Esophagus (tissue), 2 donors: ENCODE measurements around the gene ZIC5. TPM values are rescaled to one million over a fixed set of nuclear protein-coding genes. Genes with fewer than 3 reads are reported as not detected.
"Not testable (repeated sequence)": the region's sequence is repeated elsewhere in the genome, so short reads cannot be mapped to it uniquely, and the experiment has no call there.

Experiments used
- H3K27ac ChIP-seq, 2 donors: one replicate each; pipeline ENCODE4 v1.5.1; 2013; ENCODE audit warnings: low read depth in 2 of 2, mild to moderate bottlenecking in 2 of 2, inconsistent platforms in 1 of 2, low read length in 1 of 2, moderate library complexity in 1 of 2
- H3K27me3 ChIP-seq, 2 donors: one replicate each; pipeline ENCODE4 v1.6.1; 2013; ENCODE audit warnings: low read length in 2 of 2, control low read depth in 1 of 2, mild to moderate bottlenecking in 1 of 2; ENCODE audit not compliant: insufficient read depth in 2 of 2, control insufficient read depth in 1 of 2
- H3K36me3 ChIP-seq, 2 donors: one replicate each; pipeline ENCODE4 v1.6.1; 2013; ENCODE audit warnings: low read length in 1 of 2; ENCODE audit not compliant: control insufficient read depth in 2 of 2, insufficient read depth in 2 of 2
- H3K4me1 ChIP-seq, 2 donors: one replicate each; pipeline ENCODE4 v1.6.1; 2013; ENCODE audit warnings: low read length in 1 of 2; ENCODE audit not compliant: control insufficient read depth in 2 of 2, insufficient read depth in 2 of 2
- H3K4me3 ChIP-seq, 2 donors: one replicate each; pipeline ENCODE4 v1.5.1; 2013; ENCODE audit warnings: low read length in 2 of 2, mild to moderate bottlenecking in 2 of 2, low read depth in 1 of 2, moderate library complexity in 1 of 2
- H3K9me3 ChIP-seq, 2 donors: one replicate each; pipeline ENCODE4 v1.6.1; 2013; ENCODE audit warnings: mild to moderate bottlenecking in 2 of 2, low read depth in 1 of 2, low read length in 1 of 2, moderate library complexity in 1 of 2; ENCODE audit not compliant: control insufficient read depth in 2 of 2, insufficient read depth in 1 of 2
- whole genome bisulfite sequencing, 2 donors: extraction: QIAGEN DNeasy Blood & Tissue Kit; methylation state at CpG; one replicate each; pipeline ENCODE4 v1.1.7; 2013; 5-methylcytosine and 5-hydroxymethylcytosine counted together
- polyA plus RNA-seq, 2 donors: library from polyadenylated mRNA; stranded (reverse); fragments of 200-250 nt; gene quantifications; one replicate each; pipeline ENCODE4 v1.2.3, GENCODE V29; 2013
- donor health status: healthy with polysubstance abuse.
- donor health status: Bipolar disorder and iron deficiency.

ZIC5 gene
- polyA plus RNA-seq, 2 donors = not detected

DNA sequence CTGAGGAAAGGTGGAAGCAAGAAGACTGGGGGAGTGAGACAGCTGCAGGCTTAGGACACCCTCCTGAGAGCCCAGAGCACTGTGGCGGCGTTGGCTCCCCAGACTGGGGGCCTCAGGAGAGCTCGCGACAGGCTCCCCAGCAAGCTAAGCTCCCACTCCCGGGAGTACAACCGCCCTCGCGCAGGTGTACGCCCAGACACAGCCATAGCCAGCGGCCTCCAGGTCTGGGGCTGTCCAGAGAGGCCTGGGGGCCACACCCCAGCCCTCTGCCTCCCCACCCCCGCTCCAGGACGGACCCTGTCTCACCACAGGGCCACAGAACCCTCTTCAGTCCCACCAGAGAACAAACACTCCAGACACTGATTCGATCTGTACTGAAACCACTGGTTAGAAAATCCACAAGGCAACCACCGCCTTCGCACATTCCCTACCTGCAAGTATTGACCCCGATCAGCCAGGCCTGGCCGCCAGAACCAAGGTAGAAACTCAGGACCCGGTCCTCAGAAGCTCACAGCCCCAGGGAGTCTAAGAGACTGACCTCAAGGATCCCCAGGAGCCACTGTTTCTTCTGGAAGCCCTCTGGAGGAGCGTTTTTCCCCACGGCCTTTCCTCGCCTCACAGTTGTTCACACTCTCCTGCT lies 16.3 kb downstream of the ZIC5 start:
- H3K4me3 ChIP-seq = no peak overlapping the region

DNA sequence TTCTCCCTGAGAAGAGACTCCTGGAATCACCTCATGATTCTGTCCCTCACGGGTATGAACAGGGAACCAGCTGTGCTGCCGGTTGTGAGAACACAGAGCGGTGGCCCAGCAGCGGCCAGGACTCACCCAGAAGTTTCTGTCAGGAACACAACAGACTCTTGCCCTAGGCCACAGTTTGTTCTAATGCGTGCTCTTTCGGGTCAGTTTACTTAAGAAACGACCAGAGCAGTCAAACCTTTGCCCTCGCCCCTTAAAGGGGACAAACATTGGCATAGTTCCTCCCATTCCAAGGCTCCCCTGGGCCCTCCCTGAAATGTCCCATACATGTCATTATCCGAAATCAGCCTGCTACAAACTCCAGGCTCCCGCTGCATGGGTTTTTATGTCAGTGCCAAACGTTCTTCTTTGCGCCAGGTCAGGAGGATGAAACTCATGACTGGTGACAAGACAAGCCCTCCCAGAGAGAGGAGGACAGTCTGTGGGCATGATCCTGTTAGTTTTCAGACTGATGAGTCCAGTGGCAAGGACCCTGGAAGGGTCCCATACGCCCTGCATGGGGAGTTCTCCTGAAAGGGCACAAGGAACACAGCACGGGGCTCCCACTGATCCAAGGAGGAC lies 18.3 kb downstream of the ZIC5 start:
- peaks cover 5 to 28% of the 10 kb centered on the region in 2 donors for H3K27me3 ChIP-seq
- H3K27ac ChIP-seq = no peak overlapping the region
- no peaks in the 10 kb centered on the region for H3K36me3 ChIP-seq
- H3K9me3 ChIP-seq = no peaks in the 10 kb centered on the region
- H3K4me1 ChIP-seq = peaks cover 12 to 15% of the 10 kb centered on the region in 2 donors
- 63 to 67% methylated on average over 14 of the region's 14 CpGs for WGBS, 2 donors
- no peak overlapping the region for H3K4me3 ChIP-seq

More for the DNA sequence above, 16.3 kb downstream of the ZIC5 start:
- H3K27me3 ChIP-seq = peaks cover 0 to 36% of the 10 kb centered on the region in 2 donors
- H3K36me3 ChIP-seq = no peaks in the 10 kb centered on the region
- peaks cover 15 to 18% of the 10 kb centered on the region in 2 donors for H3K4me1 ChIP-seq
- no peak overlapping the region for H3K27ac ChIP-seq
- peaks cover 0 to 5% of the 10 kb centered on the region in 2 donors for H3K9me3 ChIP-seq
- WGBS, 2 donors = 45 to 58% methylated on average over 17 to 21 of the region's 21 CpGs

DNA sequence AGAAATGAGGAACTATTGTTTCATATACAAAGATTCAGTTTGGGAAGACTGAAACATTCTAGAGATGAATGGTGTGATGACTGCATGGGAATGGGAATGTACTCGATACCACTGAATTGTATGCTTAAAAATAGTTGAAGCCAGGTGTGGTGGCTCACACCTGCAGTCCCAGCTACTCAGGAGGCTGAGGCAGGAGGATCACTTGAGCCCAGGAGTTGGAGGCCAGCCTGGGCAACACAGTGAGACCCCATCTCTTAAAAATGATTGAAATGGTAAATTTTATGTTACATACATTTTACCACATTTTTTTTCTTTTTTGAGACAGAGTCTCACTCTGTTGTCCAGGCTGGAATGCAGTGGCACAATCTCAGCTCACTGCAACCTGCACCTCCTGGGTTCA lies 19.9 kb downstream of the ZIC5 start:
- not testable (repeated sequence) for H3K4me1 ChIP-seq, H3K9me3 ChIP-seq, H3K36me3 ChIP-seq, H3K4me3 ChIP-seq, H3K27ac ChIP-seq
- 86 to 96% methylated on average over 1 of the region's 1 CpG for WGBS, 2 donors
- H3K27me3 ChIP-seq = peaks cover 5 to 15% of the 10 kb centered on the region in 2 donors

- H3K4me3 ChIP-seq = no peak overlapping the region
- H3K9me3 ChIP-seq = peaks cover 0 to 2% of the 10 kb centered on the region in 2 donors
- peaks cover 5 to 6% of the 10 kb centered on the region in 2 donors for H3K27me3 ChIP-seq
- H3K4me1 ChIP-seq = no peaks in the 10 kb centered on the region
- no peak overlapping the region for H3K27ac ChIP-seq
- no peaks in the 10 kb centered on the region for H3K36me3 ChIP-seq
- 64 to 72% methylated on average over 8 of the region's 8 CpGs for WGBS, 2 donors
Measured at GRCh38 chr13:99949679-99950413, 21.7 kb downstream of the ZIC5 start.

DNA sequence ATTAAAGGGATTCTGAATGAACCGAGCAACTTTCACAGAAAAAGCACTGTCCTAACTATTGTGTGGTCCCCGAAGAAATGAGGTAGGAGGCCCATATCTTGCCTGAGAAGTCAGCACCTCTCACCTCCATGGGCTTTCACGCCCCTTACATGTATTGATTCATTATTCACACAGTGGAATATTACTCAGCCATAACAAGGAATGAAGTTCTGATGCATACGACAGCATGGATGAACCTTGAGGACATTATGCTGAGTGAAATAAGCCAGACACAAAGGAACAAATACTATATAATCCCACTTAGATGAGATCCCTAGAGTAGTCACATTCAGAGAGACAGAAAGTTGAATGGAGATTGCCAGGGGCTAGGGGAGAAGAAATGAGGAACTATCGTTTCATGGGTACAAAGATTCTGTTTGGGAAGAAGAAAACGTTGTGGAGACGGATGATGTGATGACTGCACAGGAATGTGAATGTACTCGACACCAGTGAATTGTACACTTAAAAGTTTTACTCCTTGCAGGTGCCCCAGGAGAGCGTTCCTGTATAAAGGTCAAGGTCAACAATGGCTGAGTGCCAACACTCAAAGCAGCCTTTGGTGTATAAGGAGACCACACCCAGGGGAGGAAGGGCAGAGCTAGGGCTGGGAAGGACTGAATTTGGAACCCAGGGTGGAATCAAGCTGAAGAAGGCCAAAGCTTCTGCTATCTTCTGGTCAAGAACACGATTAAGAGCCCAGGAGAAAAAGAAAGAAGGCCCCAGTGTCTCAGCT lies 22.5 kb downstream of the ZIC5 start:
- H3K27me3 ChIP-seq = peaks cover 5 to 6% of the 10 kb centered on the region in 2 donors
- 73 to 74% methylated on average over 10 of the region's 10 CpGs for WGBS, 2 donors

DNA sequence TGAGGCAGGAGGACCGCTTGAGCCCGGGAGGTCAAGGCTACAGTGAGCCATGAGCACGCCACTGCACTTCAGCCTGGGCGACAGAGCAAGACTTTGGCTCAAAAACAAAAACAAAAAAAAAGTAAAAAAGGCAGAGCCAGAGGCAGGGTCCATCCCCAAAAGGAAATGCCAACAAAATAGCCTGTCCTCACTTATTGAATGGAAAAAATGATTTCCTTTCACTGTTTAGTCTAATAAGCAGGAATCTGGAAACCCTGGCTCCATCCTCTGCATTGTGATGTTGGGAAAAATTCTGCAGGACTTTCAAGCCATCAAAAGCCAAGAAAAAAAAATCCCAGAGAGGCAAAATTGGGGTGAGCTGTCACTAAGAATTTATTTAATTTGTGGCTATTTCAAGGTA lies 23.2 kb downstream of the ZIC5 start:
- H3K9me3 ChIP-seq = peaks cover 0 to 2% of the 10 kb centered on the region in 2 donors
- no peaks in the 10 kb centered on the region for H3K36me3 ChIP-seq
- WGBS, 2 donors = 73 to 84% methylated on average over 4 of the region's 4 CpGs
- peaks cover 5 to 6% of the 10 kb centered on the region in 2 donors for H3K27me3 ChIP-seq
- H3K27ac ChIP-seq = no peak overlapping the region
- no peak overlapping the region for H3K4me3 ChIP-seq
- no peaks in the 10 kb centered on the region for H3K4me1 ChIP-seq

More for the DNA sequence above, 22.5 kb downstream of the ZIC5 start:
- Histone ChIP-seq H3K4me3 (no peak overlapping the region), H3K36me3 (no peaks in the 10 kb centered on the region), H3K4me1 (no peaks in the 10 kb centered on the region), H3K9me3 (peaks cover 0 to 2% of the 10 kb centered on the region in 2 donors), H3K27ac (no peak overlapping the region)

DNA sequence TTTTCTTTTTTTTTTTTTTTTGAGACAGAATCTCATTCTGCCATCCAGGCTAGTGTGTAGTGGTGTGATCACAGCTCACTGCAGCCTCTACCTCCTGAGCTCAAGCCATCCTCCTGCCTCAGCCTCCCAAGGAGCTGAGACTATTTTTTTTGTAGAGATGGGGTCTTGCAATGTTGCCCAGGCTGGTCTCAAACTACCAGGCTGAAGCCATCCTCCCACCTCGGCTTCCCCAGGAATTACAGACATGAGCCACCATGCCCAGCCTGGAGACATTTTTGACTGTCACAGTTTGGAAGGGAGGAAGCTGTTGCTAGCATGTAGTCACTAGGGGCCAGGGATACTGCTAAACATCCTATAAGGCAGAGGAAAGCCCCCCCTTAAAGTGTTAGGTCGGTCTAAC lies 23.9 kb downstream of the ZIC5 start:
- WGBS, 2 donors = 73 to 74% methylated on average over 2 of the region's 2 CpGs

DNA sequence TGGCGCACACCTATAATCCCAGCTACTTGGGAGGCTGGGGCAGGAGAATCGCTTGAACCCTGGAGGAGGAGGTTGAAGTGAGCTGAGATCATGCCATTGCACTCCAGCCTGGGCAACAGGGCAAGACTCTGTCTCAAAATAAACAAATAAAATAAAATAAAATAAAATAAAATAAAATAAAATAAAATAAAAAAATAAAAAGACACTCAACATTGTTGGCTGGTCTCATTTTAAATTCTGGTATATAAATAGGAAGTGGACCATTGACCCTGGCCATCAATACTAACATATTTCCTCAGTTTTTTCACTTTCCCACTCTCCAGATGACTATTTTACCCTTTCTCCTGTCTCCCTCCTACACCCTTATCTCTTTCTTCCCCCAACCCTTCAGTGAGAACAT lies 26.1 kb downstream of the ZIC5 start:
- 94 to 96% methylated on average over 2 of the region's 2 CpGs for WGBS, 2 donors
- H3K27ac ChIP-seq, H3K36me3 ChIP-seq, H3K4me3 ChIP-seq, H3K9me3 ChIP-seq, H3K4me1 ChIP-seq, H3K27me3 ChIP-seq: not testable (repeated sequence)

More for the DNA sequence above, 23.9 kb downstream of the ZIC5 start:
- H3K9me3 ChIP-seq = peaks cover 0 to 2% of the 10 kb centered on the region in 2 donors
- no peak overlapping the region for H3K4me3 ChIP-seq
- H3K27me3 ChIP-seq = peaks cover 5 to 6% of the 10 kb centered on the region in 2 donors
- H3K4me1 ChIP-seq = no peaks in the 10 kb centered on the region
- H3K27ac ChIP-seq = no peak overlapping the region
- H3K36me3 ChIP-seq = no peaks in the 10 kb centered on the region

GRCh38 chr13:99944606-99945005 lies 27.0 kb downstream of the ZIC5 start:
- H3K36me3 ChIP-seq = no peaks in the 10 kb centered on the region
- peaks cover 3 to 5% of the 10 kb centered on the region in 2 donors for H3K27me3 ChIP-seq
- H3K27ac ChIP-seq = no peak overlapping the region
- WGBS, 2 donors = 87 to 89% methylated on average over 6 of the region's 6 CpGs
- H3K9me3 ChIP-seq = peaks cover 0 to 2% of the 10 kb centered on the region in 2 donors
- no peaks in the 10 kb centered on the region for H3K4me1 ChIP-seq
- H3K4me3 ChIP-seq = no peak overlapping the region
